ENCODE measurements around the gene RSPH1.

RSPH1 gene

GRCh38 chr21:42495765-42496119 is 282 bp downstream of the RSPH1 start:
- no peak for DNase-seq
- TF ChIP-seq GATA1 (IDR thresholded peaks at IDR 0.05; ENCODE audit: low read depth, low read length) (no peak), POLR2A (IDR thresholded peaks at IDR 0.05; ENCODE audit: low read length) (no peak)

GRCh38 chr21:42495027-42495426 is 997 bp downstream of the RSPH1 start:
- no peak for DNase-seq
- no peak for TF ChIP-seq GATA1 (IDR thresholded peaks at IDR 0.05; ENCODE audit: low read depth, low read length)
- TF ChIP-seq POLR2A (IDR thresholded peaks at IDR 0.05; ENCODE audit: low read length) = no peak

- TF ChIP-seq GATA1 (IDR thresholded peaks at IDR 0.05; ENCODE audit: low read depth, low read length) (no peak), POLR2A (IDR thresholded peaks at IDR 0.05; ENCODE audit: low read length) (no peak)
- no peak for DNase-seq
Observed at GRCh38 chr21:42493109-42494060, 2.6 kb downstream of the RSPH1 start.

- DNase-seq = no peak
Observed at GRCh38 chr21:42492201-42492600, 3.8 kb downstream of the RSPH1 start.

GRCh38 chr21:42491328-42491727 is 4.7 kb downstream of the RSPH1 start:
- TF ChIP-seq POLR2A (IDR thresholded peaks at IDR 0.05; ENCODE audit: low read length) = no peak
- no peak for TF ChIP-seq GATA1 (IDR thresholded peaks at IDR 0.05; ENCODE audit: low read depth, low read length)
- DNase-seq = no peak

More at GRCh38 chr21:42492201-42492600, 3.8 kb downstream of the RSPH1 start:
- TF ChIP-seq GATA1 (IDR thresholded peaks at IDR 0.05; ENCODE audit: low read depth, low read length) (no peak), POLR2A (IDR thresholded peaks at IDR 0.05; ENCODE audit: low read length) (no peak)

- DNase-seq = peak; percentile 29 to 55
Observed at GRCh38 chr21:42490720-42491119, 5.3 kb downstream of the RSPH1 start.

GRCh38 chr21:42489991-42490390 is 6.0 kb downstream of the RSPH1 start:
- DNase-seq = no peak
- no peak for TF ChIP-seq POLR2A (IDR thresholded peaks at IDR 0.05; ENCODE audit: low read length)
- TF ChIP-seq GATA1 (IDR thresholded peaks at IDR 0.05; ENCODE audit: low read depth, low read length) = no peak

More at GRCh38 chr21:42490720-42491119, 5.3 kb downstream of the RSPH1 start:
- no peak for TF ChIP-seq POLR2A (IDR thresholded peaks at IDR 0.05; ENCODE audit: low read length)
- no peak for TF ChIP-seq GATA1 (IDR thresholded peaks at IDR 0.05; ENCODE audit: low read depth, low read length)

- no peak for DNase-seq
- no peak for TF ChIP-seq POLR2A (IDR thresholded peaks at IDR 0.05; ENCODE audit: low read length)
- no peak for TF ChIP-seq GATA1 (IDR thresholded peaks at IDR 0.05; ENCODE audit: low read depth, low read length)
Observed at GRCh38 chr21:42489006-42489563, 6.9 kb downstream of the RSPH1 start.

GRCh38 chr21:42486531-42486930 is 9.5 kb downstream of the RSPH1 start:
- no peak for TF ChIP-seq GATA1 (IDR thresholded peaks at IDR 0.05; ENCODE audit: low read depth, low read length)
- no peak for TF ChIP-seq POLR2A (IDR thresholded peaks at IDR 0.05; ENCODE audit: low read length)
- no peak for DNase-seq

GRCh38 chr21:42486072-42486471 is 10.0 kb downstream of the RSPH1 start:
- no peak for DNase-seq
- TF ChIP-seq GATA1 (IDR thresholded peaks at IDR 0.05; ENCODE audit: low read depth, low read length) (no peak), POLR2A (IDR thresholded peaks at IDR 0.05; ENCODE audit: low read length) (no peak)

GRCh38 chr21:42484966-42485365 is 11.1 kb downstream of the RSPH1 start:
- DNase-seq = no peak
- TF ChIP-seq POLR2A (IDR thresholded peaks at IDR 0.05; ENCODE audit: low read length) (no peak), GATA1 (IDR thresholded peaks at IDR 0.05; ENCODE audit: low read depth, low read length) (no peak)

- no peak for DNase-seq
Observed at GRCh38 chr21:42481169-42481568, 14.9 kb downstream of the RSPH1 start.

GRCh38 chr21:42480736-42481135 is 15.3 kb downstream of the RSPH1 start:
- DNase-seq = no peak
- TF ChIP-seq POLR2A (IDR thresholded peaks at IDR 0.05; ENCODE audit: low read length) (no peak), GATA1 (IDR thresholded peaks at IDR 0.05; ENCODE audit: low read depth, low read length) (no peak)

More at GRCh38 chr21:42481169-42481568, 14.9 kb downstream of the RSPH1 start:
- no peak for TF ChIP-seq POLR2A (IDR thresholded peaks at IDR 0.05; ENCODE audit: low read length)
- TF ChIP-seq GATA1 (IDR thresholded peaks at IDR 0.05; ENCODE audit: low read depth, low read length) = no peak

GRCh38 chr21:42479582-42479981 is 16.4 kb downstream of the RSPH1 start:
- TF ChIP-seq GATA1 (IDR thresholded peaks at IDR 0.05; ENCODE audit: low read depth, low read length) = no peak
- no peak for TF ChIP-seq POLR2A (IDR thresholded peaks at IDR 0.05; ENCODE audit: low read length)
- no peak for DNase-seq

GRCh38 chr21:42478504-42478903 is 17.5 kb downstream of the RSPH1 start:
- TF ChIP-seq GATA1 (IDR thresholded peaks at IDR 0.05; ENCODE audit: low read depth, low read length) (no peak), POLR2A (IDR thresholded peaks at IDR 0.05; ENCODE audit: low read length) (no peak)
- no peak for DNase-seq

All from erythroblast (primary cell).